Neural crest cell (in vitro differentiated cells): ENCODE results near the gene KIRREL1. TPM values are rescaled to one million over a fixed set of nuclear protein-coding genes. Genes with fewer than 3 reads are reported as not detected.

Experiments used
- DNase-seq: peaks from one replicate; pipeline ENCODE4 v3.0.0; 2021; ENCODE audit warnings: low read depth, mixed read lengths, low spot score
- H3K27ac Mint-ChIP-seq: one replicate; pipeline ENCODE4 v1.8.0; 2021; ENCODE audit warnings: mild to moderate bottlenecking, mixed read lengths; ENCODE audit not compliant: unreplicated experiment
- H3K27me3 Mint-ChIP-seq: 2 replicates; pipeline ENCODE4 v1.8.0; 2021; ENCODE audit warnings: low read depth, mild to moderate bottlenecking, mixed read lengths
- H3K36me3 Mint-ChIP-seq: 2 replicates; pipeline ENCODE4 v1.8.0; 2021; ENCODE audit warnings: low read depth, mild to moderate bottlenecking, mixed read lengths
- H3K4me1 Mint-ChIP-seq: 2 replicates; pipeline ENCODE4 v1.8.0; 2021; ENCODE audit warnings: mixed read lengths
- H3K4me3 Mint-ChIP-seq: one replicate; pipeline ENCODE4 v1.8.0; 2021; ENCODE audit warnings: mild to moderate bottlenecking, mixed read lengths
- H3K9me3 Mint-ChIP-seq: 2 replicates; pipeline ENCODE4 v1.8.0; 2021; ENCODE audit warnings: mixed read lengths
- CTCF ChIP-seq: fragments of 200-600 bp; sonication (generic); conservative IDR thresholded peaks from 2 replicates; pipeline ENCODE4 v1.5.0; 2021; ENCODE audit warnings: antibody characterized with exemption, mild to moderate bottlenecking
- total RNA-seq: library from RNA; stranded (reverse); gene quantifications from 2 replicates; pipeline ENCODE4 v1.2.1, GENCODE V29; 2021

The KIRREL1 gene
- total RNA-seq, 1 donor from 2014 or later = 64.9 TPM

GRCh38 chr1:158101455-158101854 lies 108.0 kb downstream of the KIRREL1 start:
- Mint-ChIP-seq H3K36me3 (no peaks in the 10 kb centered on the region), H3K4me1 (peaks cover 62% of the 10 kb centered on the region), H3K27ac (no peak overlapping the region), H3K27me3 (peaks cover 19% of the 10 kb centered on the region), H3K4me3 (no peak overlapping the region), H3K9me3 (no peaks in the 10 kb centered on the region)
- DNase-seq = no peak
- no peak for TF ChIP-seq CTCF

GRCh38 chr1:158101927-158102326 lies 108.5 kb downstream of the KIRREL1 start:
- DNase-seq = no peak
- Mint-ChIP-seq H3K4me1 (peaks cover 62% of the 10 kb centered on the region), H3K9me3 (no peaks in the 10 kb centered on the region), H3K27me3 (peaks cover 19% of the 10 kb centered on the region), H3K36me3 (no peaks in the 10 kb centered on the region), H3K4me3 (no peak overlapping the region), H3K27ac (peak overlapping the region; percentile 47)
- TF ChIP-seq CTCF = no peak

GRCh38 chr1:158102881-158103674 lies 109.6 kb downstream of the KIRREL1 start:
- no peaks in the 10 kb centered on the region for H3K36me3 Mint-ChIP-seq
- no peak for DNase-seq
- H3K9me3 Mint-ChIP-seq = no peaks in the 10 kb centered on the region
- H3K4me3 Mint-ChIP-seq = no peak overlapping the region
- peaks cover 62% of the 10 kb centered on the region for H3K4me1 Mint-ChIP-seq
- peaks cover 19% of the 10 kb centered on the region for H3K27me3 Mint-ChIP-seq
- TF ChIP-seq CTCF = no peak
- H3K27ac Mint-ChIP-seq = no peak overlapping the region

GRCh38 chr1:158103861-158104522 lies 110.5 kb downstream of the KIRREL1 start:
- no peak overlapping the region for H3K27ac Mint-ChIP-seq
- no peaks in the 10 kb centered on the region for H3K36me3 Mint-ChIP-seq
- no peaks in the 10 kb centered on the region for H3K9me3 Mint-ChIP-seq
- no peak for TF ChIP-seq CTCF
- peaks cover 19% of the 10 kb centered on the region for H3K27me3 Mint-ChIP-seq
- peaks cover 62% of the 10 kb centered on the region for H3K4me1 Mint-ChIP-seq
- DNase-seq = no peak
- peak overlapping the region; percentile 36 for H3K4me3 Mint-ChIP-seq

- Mint-ChIP-seq H3K9me3 (peaks cover 4% of the 10 kb centered on the region), H3K27ac (no peak overlapping the region), H3K4me3 (peak overlapping the region; percentile 29), H3K4me1 (peaks cover 62% of the 10 kb centered on the region), H3K36me3 (no peaks in the 10 kb centered on the region), H3K27me3 (peaks cover 19% of the 10 kb centered on the region)
- DNase-seq = no peak
- TF ChIP-seq CTCF = no peak
Observed at GRCh38 chr1:158104891-158105290, 111.4 kb downstream of the KIRREL1 start.
